Vagina (tissue), 2 donors: ENCODE data around the gene LCLAT1.

Experiments used
- POLR2A ChIP-seq, 2 donors: fragments of 450-650 bp; IDR thresholded peaks; one replicate each; pipeline ENCODE4 v1.6.1; 2017; ENCODE audit warnings: antibody characterized with exemption in 2 of 2, mild to moderate bottlenecking in 2 of 2, moderate library complexity in 2 of 2
- TF ChIP-seq, protein P1 (sequence below), 3 experiments: fragments of 450-650 bp in 2 of 3; fragments of 200-600 bp in 1 of 3; sonication (generic) in 1 of 3; IDR thresholded peaks; one replicate each; pipeline ENCODE4 v1.5.1; 2017 to 2019; ENCODE audit warnings: antibody characterized with exemption in 3 of 3, mild to moderate bottlenecking in 2 of 3, moderate library complexity in 2 of 3

DNA sequence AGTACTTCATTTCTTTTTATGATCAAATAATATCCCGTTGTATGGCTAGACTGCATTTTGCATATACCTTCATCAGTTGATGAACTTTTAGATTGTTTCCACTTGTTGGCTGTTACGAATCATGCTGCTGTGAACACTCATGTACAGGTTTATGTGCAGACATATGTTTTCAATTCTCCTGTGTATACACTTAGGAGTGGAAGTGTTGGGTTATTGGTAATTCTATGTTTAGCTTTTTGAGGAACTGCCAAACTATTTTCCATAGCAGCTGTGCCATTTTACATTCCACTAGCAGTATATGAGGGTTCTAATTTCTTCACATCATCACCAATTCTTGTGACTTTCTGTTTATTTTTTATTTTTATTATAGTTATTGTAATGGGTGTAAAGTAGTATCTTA is 32.1 kb upstream of the LCLAT1 start:
- TF ChIP-seq, protein P1, sequence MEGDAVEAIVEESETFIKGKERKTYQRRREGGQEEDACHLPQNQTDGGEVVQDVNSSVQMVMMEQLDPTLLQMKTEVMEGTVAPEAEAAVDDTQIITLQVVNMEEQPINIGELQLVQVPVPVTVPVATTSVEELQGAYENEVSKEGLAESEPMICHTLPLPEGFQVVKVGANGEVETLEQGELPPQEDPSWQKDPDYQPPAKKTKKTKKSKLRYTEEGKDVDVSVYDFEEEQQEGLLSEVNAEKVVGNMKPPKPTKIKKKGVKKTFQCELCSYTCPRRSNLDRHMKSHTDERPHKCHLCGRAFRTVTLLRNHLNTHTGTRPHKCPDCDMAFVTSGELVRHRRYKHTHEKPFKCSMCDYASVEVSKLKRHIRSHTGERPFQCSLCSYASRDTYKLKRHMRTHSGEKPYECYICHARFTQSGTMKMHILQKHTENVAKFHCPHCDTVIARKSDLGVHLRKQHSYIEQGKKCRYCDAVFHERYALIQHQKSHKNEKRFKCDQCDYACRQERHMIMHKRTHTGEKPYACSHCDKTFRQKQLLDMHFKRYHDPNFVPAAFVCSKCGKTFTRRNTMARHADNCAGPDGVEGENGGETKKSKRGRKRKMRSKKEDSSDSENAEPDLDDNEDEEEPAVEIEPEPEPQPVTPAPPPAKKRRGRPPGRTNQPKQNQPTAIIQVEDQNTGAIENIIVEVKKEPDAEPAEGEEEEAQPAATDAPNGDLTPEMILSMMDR (IDR thresholded peaks at IDR 0.05), result no peak
- no peak for TF ChIP-seq POLR2A (IDR thresholded peaks at IDR 0.05)
